Suppressor macrophage treated with lipopolysaccharide for 4 hours (primary cell): ENCODE data around the gene RNU6-7.
A peak's percentile ranks its signal among the peaks of the same experiment; 100 is the strongest.

Source experiments
- DNase-seq: peaks from one replicate; pipeline ENCODE4 v3.0.0-alpha.2; 2020

The RNU6-7 gene

DNA sequence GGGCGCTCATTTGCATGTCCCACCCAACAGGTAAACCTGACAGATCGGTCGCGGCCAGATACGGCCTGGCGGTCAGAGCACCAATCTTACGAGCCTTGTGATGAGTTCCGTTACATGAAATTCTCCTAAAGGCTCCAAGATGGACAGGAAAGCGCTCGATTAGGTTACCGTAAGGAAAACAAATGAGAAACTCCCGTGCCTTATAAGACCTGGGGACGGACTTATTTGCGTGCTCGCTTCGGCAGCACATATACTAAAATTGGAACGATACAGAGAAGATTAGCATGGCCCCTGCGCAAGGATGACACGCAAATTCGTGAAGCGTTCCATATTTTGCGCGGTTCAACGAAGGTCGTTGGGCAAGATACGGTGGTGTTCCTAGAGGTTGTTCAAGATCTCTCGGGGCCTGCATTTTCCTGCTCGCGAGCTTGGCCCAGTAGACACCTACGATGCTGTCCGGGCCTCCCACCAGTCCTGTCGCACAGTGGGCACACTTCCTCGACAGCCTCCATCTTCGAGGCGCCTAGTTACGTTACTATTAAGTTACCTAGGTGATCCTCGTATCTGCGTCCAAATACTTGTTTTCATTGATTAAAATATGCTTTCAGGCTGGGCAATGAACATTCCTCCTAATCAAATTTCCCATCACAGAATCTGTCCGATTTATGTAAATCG is at the start of gene RNU6-7:
Gene RNU6-7, plus strand, starts transcription at position 230 of the 675 bp plus-strand sequence.
- no peak for DNase-seq

DNA sequence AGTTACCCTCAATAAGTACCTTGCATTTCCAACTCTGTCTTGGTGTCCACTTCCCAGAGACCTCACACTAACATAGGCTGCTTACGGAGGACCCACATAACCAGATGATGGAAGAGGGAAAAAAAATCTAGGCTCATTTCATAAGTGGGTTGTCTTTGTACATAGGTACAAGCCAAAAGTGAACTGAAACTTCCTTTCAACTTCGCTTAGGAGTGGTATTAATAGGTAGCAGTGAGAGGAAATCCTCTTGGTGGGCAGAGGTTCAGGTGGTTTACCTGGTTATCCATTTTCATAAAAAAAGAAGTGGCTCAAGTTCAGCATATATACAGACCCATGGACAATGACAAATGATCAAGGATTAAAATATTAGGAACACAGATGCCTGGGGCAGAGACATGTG is 35.8 kb upstream of the RNU6-7 start:
- no peak for DNase-seq

DNA sequence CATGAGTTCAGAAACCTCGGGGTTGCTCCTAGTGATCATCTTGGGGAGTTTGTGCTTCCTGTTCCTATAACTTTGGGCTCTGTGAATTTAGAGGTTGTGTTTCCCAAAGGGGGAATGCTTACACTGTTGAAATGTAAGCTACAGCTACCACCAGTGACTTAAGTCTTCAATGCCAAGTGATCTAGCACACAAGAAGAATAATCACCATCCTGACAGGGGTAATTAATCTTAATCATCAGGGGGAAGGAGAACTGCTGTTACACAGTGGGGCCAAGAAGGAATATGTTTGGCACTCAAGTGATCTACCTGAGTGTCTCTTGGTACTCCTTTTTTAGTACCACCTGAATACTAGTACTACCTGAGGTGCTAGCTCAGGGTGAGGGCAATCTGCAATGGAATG is 34.9 kb upstream of the RNU6-7 start:
- no peak for DNase-seq

DNA sequence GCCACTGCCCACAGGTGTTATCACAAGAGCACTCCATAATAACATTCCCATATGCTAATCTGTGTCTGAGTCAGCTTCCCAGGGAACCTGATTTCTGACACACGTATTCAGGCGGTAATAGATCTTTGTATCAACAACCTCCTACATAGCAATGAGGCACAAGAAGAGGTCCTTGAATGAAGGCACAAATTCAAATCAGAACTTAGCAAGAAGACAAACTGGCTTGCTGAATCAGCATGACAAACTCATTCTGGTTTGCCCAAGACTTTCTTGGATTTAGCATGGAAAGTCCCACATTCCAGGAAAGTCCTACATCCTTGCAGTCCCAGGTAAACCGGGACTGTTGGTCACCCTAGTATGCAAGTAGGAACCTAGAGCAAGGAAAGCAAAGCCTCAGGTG is 33.9 kb upstream of the RNU6-7 start:
- no peak for DNase-seq

DNA sequence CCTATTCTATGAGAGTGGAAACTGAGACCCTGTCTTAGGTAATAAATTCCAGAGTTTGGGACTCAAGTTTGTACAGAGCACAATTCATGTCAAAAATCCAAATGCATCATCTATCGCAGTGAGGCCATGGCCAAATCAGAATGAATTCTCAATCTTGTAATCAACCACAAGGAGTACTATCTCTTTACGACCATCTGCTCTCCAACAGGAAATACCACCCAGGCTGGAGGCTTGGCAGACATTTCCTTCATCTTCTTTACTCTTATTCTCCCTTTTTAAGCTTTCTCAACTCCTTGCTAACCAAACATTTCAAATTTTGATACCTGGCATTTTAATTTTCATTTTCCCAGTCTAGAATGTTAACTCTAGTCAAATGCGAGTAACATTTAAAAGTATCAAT is 32.7 kb upstream of the RNU6-7 start:
- no peak for DNase-seq

DNA sequence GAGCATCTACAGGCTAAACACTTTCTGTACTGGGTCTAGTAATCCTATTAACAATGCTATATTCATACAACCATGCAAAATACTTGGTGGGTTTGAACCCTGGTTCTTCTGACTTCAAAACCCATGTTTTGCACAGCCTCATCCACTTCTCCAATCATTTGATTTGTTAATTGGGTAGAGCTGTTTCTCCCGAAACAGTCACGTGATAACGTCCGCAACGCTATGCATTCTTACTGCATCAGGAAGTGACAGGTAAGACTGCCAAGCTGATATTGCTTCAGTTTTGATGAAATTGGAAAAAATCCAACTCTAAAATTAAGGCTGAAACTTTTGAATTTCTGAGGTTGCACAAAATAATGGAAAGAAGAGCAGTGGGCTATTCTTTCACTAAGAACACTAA is 30.4 kb upstream of the RNU6-7 start:
- DNase-seq, result no peak

DNA sequence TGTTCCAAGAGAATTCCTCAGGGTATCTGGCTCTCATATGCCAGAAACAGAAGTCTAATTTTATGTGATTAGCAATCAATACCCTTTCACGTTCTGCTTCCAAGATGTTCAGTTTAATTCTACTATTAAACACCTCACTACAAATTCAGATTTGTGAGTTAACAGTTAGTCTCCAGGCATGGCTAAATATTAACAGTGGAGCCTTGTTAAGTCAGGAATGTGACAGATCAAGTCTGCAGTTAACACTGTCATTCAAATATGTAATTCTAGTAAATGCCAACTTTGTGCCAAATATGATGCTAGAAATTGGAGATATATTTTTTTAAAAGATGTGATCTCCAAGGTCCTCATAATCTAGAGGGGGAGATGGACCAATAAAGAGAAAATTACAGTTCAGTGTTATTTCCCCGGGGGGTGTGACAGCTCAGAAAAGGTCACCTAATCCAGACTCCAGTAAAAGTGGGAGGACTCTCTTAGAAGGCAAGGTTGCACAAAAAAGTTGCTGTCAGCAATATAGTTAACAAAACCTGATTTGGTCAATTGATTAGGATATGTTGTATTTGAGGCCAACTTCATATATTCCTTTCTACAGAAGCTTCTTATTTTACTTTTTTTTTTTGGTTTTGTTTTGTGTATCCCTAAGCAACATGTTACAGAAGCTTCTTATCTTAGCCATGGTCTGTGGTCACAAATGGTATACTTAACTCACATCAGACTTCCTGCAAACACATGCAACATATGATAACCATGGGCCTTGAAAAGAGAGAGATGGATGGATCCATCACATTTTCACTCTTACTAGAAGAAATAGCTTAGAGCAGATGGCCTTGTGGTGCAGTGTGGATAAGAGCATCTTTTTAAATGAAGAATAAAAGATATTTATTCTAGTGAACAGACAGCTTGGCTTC is 18.4 kb upstream of the RNU6-7 start:
- DNase-seq, result no peak

DNA sequence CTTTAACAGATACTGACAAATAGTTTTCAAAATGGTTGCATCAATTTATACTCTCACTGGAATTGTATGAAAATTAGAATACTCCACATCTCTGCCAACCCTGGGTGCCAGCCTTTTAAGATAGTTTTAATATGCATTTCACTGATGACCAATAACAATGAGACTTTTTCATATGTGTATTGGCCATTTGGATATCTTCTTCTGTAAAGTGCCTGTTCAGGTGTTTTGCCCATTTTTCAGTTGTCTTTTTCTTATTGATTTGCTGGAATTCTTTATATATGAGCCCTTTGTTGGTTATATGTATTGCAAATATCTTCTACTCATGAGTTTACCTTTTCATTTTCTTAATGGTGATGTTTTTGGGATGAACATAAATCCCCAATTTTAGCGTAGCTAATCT is 16.7 kb upstream of the RNU6-7 start:
- DNase-seq, result no peak

DNA sequence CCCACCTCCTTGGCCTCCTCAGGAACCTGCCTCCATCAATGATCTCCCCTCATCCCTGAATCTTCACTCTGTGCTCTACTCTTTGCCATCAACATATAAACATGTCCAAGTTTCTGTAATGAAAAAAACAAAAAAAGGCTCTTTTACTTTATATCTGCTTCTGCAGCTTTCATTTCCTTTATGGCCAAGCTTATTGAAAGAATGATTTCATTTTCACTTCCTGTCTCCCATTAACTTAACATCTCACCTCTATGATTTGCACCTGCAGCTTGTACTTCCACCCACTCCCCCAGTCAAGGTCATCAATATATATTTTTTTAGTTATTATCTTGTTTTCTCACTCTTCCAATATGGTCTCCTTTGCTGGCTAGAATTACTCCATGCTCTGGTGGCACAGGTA is 15.6 kb upstream of the RNU6-7 start:
- DNase-seq, result no peak

DNA sequence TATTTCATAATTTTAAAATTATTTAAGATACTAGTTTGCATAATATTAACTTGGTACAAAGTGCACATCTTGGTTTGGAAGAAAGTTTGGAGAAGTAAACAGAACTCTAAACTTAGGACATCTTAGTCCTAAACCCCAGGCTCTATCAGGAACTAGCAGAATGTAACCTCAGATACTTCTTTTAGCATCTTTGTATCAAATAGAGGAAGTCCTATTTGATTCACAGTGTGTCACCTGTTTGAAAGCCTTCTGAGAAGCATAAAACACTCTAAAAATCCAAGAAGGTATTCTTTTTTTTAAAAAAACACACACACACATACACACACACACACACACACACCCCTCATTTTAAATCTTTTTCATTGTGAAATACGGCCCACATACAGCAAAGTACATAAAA is 12.0 kb upstream of the RNU6-7 start:
- no peak for DNase-seq

DNA sequence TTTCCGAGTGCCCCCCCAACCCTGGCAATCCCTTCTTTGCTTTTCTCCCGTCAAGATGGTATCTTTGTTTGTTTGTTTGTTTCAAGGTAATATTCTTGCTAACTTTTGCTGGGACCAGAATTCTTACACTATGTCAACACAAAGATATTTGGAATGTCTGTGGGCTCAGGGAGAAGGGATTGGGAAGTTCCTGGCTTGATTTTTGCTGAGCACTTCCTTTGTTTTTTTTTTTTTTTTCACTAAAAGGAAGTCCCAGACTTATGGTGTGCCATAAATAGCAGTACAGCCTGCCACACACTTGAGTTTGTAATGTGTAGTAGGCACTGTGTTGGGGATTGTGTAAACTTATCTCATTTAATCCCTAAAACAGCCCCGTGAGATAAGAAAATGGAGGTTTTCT is 11.2 kb upstream of the RNU6-7 start:
- DNase-seq, result no peak

DNA sequence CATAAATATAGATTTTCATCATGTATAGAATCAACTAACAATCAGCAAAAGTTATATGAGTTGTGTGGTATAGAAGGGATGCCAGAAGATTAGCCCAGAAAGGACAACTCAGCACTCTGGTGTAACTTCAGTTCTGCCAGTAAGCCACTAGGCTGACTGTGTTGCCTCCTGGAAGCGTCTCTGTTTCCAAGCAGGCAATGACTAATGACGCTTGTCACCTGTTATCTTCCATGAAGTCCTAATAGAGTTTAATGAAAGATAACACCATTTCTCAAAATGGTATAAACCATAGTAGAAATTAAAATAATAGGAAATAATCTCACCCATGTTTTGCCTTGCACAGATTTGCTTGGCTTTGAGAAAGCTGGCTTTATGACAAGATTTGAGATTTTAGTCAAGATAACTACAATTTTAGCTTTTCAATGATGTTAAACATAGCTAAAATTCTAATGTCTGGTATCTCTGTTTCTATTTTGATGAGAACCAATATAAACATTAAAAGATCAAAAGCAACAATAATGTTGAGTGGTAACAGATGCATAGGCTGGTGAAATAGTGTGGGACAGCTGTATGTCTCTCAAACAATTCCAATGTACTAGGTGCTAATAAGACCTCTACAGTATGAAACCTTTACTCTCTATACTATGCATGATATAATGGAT is 9.0 kb upstream of the RNU6-7 start:
- DNase-seq, result no peak

DNA sequence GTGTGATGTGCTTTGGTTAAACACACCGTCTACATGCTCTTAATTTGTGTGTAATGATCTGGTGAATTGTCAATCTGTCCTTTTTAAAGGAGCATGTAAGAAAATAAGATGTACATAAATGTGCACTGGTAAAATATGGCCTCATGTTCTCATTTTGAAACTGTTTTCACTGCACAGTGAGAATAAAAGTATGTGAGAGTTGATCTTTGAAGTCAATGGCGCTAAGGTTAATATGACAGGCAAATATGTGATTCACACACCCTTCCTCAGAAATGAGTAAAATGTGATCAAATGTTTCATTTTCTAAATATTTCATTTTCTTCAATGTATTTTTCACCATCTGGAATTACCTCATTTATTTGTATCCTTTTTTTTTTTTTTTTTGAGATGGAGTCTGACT is 8.3 kb upstream of the RNU6-7 start:
- DNase-seq, result no peak

DNA sequence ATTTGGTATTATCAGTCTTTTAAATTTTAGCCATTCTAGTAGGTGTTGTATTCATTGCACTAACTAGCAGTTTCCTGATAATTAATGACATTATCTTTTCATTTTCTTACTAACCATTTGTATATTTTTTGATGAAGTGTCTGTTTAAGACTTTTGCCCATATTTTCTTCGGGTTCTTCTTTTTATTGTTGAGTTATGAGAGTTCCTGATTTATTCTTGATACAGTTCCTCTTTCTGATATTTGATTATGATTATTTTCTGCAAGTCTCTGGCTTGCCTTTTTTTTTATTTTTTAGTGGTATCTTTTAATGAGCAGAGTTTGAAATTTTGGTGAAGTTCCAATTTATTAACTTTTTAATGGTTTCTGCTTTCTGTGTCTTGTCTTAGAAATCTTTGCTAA is 6.2 kb upstream of the RNU6-7 start:
- DNase-seq, result no peak

DNA sequence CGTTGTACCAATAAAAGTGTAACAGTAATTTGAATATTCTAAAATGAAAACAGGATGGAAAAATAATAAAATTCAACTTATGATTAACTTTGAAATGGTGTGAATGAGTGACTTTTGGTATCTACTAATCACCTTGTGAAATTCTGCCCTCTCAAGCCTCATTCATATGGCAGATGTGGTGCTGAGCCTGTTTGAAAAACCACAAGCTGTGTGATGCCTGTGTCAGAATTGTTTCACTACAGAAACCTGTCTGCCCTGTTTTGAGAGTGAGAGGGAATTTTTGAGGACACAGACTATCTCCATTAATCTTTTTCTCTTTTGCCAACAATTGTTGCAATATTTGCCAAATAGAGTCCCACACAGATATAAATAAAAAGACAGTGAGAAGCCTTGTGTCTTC is 3.9 kb upstream of the RNU6-7 start:
- DNase-seq, result no peak

DNA sequence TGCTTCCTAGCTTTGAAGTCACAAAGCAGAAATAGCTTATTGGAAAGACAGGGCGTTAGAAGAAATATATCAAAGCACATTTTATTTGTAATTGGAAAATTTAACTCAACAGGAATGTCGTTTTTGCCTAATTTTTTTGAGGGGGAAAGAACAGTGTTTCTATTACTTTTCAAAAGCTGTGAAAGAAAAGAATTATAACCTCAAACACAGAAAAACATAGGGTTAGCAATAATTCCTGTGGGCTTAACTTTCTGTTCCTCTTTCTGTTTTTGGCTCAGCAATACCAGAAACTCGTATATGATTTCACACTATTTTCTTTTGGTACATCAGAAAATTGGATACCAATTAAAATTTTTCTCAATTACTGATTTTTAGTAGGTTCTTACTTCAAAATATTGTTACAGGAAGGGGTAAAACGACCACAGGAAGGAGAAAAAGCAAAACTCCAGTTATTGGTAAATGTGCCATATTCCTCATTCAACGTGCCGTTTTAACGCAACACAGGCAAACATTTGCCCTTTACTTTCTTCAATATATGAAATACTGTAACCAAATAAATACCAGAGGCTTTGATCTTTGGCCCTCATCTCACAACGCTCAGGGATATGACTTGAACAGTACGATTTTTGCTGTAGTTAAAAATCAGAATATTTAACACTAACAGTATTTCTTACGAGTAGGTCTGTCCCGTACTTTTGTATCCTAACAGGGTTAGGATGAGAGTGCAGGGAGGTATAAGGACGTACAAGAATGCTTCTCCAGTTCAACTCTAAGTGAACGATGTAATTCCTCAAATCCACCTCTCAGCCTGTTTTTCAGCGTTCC is 1.3 kb upstream of the RNU6-7 start:
- DNase-seq, result peak; percentile 39

DNA sequence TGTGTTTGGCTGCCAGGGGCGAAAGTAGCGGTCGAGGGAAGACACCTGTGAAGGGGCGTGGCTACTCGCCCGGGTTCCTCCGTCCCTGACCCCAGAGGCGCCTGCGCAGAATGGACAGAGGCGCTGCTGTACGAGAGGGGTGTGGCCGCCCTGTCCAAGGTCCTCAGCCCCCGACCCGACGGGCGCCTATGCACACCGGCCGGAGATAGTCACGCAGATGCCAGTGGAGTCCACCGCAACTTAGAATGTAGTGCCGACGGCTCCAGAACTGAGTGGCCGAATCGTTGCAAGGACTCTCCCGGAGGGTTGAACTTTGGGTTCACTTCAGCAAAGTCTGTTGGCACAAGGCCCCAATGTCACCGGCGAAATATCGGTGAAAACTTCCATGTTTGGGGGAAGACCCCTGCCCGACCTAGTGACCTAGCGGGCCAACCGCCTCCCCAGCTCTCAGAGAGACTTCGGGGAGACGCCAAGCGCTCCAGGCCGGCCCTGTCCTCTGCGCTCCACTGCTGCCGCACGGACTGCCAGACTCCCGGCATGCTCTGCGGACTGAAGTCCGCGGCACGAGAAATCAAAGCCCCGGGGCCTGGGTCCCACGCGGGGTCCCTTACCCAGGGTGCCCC is 541 bp upstream of the RNU6-7 start:
- DNase-seq, result peak; percentile 24

DNA sequence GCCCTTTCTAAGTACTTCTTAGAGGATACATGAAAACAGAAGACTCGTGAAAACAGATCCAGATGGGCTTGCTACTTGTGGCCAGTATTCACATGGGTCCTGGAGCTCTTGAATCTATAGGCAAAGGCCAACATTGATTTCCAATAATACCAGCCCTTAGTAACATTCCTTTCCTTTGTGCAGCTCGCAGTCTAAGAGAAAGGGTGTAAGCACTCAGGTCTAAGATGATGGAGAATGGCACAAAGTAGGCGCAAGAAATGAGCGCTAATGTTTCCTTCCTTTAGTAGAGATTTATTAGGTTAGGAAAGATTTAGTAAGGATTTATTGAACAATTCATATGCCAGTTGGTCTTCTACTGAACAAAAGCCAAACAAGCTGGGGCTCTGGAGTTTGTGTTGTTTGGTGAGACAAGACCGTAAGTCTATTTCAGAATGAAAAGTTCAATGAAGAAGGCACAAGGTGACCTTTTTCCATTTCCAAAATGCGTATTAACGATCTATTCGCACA is 699 bp downstream of the RNU6-7 start:
- no peak for DNase-seq

DNA sequence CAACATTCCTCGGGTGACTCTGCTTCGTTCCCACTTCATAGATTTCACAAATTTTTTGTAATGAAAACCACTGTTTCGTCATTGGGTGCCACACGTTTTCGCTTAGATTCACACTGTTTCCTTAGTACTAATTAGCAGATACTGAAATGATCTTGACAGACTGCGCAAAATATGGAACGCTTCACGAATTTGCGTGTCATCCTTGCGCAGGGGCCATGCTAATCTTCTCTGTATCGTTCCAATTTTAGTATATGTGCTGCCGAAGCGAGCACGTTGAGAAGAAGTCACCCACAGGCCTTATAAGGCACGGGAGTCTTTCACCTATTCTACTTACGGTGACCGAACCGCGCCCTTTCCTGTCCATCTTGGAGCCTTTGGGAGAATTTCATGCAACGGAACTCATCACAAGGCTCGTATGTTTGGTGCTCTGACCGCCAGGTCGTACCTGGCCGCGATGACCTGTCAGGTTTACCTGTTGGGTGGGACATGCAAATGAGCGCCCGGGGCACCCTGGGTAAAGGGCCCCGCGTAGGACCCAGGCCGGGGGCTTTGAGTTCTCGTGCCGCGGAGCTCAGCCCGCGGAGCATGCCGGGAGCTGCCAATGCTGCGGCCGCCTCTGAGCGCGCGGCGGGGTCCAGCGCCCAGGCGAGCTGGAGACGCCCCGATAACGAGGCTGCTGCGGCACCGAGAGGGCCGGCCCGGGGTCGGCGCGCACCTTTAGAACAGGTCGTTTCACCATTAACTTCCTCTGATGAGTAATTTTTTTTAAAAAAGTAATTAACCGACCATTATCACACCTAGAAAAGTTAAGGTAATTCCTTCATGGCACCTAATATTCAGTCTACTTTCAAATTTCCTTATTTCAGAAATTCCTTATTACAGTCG is 1.4 kb downstream of the RNU6-7 start, which contains the start of gene RNU6-8:
Gene RNU6-8, minus strand, starts transcription at position 272 of the 885 bp plus-strand sequence.
- peak; percentile 55 for DNase-seq

DNA sequence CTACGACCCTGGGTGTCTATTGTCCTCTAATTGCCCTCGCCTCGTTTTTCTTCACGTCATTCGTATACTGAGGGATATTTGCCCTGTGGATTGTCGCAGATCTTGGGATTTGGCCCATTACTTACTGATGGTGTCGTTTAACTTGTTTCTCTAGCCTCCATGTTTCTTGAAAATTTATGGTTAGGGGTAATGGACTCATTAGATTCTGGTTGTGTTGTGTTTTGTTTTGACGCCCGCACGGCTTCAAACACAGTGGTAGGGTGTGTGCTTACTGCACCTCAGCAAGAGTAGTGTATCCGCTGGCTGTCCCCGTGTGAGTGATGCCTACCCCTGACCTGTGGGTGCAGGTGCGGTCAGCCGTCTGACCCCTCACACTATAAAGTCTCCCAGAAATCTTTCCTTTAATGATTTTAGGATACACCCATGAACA is 2.1 kb downstream of the RNU6-7 start:
- DNase-seq, result no peak

DNA sequence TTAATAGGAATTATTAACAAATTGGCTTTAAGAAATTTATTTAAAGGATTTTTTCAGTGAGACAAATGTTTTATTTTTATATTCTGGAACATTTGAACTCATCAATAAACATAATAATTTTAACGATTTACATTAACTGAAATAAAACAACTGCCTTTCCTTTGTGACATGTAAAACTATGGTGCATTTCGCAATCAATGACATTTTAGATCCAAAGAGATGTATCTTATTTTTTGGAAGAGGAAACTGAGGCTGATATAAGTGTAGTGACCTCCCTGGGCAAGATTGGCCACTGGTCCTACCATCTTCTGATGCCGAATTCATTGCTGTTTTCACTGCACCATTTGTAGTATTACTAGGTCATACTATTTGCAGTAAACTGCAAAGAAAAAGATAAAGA is 3.7 kb downstream of the RNU6-7 start:
- DNase-seq, result no peak
